ENCODE results near the gene COMTD1. TPM values are rescaled to one million over a fixed set of nuclear protein-coding genes. Genes with fewer than 3 reads are reported as not detected.

Gene COMTD1
- total RNA-seq, 6 experiments from 2014 or later, result 14.3 to 88.7 (median 22.1) TPM

DNA sequence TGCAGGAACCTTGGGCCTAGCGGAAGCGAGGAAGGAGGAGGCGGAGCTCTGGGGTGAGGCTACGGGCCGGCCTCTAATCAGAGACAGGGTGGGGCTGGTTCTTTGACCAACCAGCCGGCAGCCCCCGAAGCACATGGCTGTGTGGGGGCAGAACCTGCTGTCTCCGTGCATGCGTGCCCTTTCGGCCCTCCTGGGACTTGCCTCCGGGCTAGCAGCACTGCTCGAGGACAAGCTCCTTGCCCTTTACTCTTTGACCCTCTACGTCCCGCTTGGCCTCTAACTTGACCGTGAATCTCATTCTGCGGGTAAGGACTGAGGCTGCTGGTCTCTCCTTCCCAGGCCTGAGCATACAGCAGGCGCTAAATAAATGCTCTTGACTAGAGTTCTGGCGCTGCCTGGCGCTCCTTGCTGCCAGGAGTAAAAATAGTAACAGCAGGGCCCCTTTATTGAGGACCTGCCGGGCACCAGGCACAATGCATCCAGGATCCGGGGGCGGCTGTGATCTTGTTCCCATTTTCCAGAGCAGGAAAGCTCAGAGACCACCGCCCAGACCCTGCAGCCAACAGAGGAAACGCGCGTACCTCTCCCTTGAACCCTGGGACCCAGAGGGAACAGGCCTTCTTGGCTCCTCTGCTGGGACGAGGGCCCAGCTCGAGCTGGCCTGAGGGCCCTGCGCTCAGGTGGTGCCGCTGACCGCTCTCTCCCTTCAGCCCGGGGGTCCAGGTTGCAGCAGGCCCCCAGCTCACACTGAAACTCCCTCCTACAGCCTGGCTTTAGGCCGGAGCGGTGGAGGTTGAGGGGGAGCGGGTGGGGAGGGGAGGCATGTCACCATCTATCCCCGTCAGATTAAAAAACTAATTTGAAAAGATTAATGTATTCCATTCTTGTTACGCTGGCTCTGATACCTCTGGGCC, 2.7 kb upstream of the COMTD1 start:
- intact Hi-C loops (cut with DNase I), result loop anchor here (10.0 kb wide), 2 partner anchors 54 to 134 kb away; a partner anchor contains a TSS
- H3K4me3 ChIP-seq, result no peak overlapping the region
- DNase-seq, result no peak

DNA sequence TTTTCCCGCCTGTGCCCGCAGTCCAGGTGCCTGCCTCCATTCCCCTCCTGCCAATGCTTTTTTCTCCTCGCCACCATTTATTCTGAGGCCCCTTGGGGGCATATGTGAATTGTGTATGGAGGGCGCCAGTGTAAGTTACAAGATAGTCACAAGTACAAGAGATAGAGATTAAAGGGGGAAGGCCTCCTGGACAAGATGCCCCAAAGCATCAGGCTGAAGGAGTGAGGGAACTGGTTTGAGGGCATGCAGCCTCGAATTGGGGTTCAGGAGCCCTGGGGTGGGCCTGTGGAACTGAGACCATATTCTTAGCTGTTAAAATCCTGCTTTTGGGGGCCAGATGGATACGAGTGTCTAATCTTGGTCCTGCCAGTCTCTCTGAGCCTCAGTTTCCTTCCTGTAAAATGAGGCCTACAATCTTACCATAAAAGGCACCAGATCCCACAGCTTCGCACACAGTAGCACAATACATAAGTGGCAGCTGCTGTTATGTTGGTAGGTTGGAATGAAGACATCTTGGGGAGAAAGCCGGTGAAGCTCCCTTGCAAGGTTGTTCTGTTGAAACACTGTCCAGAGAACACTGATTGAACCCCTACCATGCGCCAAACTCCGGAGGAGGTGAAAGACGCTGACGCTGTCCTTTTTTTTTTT, 545 bp upstream of the COMTD1 start:
- intact Hi-C loops (cut with DNase I), result loop anchor here (10.0 kb wide), 2 partner anchors 52 to 132 kb away; a partner anchor contains a TSS

More for the DNA sequence above, 2.7 kb upstream of the COMTD1 start:
- no peaks in the 10 kb centered on the region for H3K9me3 ChIP-seq
- no peaks in the 10 kb centered on the region for H3K36me3 ChIP-seq
- TF ChIP-seq, protein P1, sequence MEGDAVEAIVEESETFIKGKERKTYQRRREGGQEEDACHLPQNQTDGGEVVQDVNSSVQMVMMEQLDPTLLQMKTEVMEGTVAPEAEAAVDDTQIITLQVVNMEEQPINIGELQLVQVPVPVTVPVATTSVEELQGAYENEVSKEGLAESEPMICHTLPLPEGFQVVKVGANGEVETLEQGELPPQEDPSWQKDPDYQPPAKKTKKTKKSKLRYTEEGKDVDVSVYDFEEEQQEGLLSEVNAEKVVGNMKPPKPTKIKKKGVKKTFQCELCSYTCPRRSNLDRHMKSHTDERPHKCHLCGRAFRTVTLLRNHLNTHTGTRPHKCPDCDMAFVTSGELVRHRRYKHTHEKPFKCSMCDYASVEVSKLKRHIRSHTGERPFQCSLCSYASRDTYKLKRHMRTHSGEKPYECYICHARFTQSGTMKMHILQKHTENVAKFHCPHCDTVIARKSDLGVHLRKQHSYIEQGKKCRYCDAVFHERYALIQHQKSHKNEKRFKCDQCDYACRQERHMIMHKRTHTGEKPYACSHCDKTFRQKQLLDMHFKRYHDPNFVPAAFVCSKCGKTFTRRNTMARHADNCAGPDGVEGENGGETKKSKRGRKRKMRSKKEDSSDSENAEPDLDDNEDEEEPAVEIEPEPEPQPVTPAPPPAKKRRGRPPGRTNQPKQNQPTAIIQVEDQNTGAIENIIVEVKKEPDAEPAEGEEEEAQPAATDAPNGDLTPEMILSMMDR (IDR thresholded peaks at IDR 0.05), result no peak
- no peak for TF ChIP-seq POLR2A (IDR thresholded peaks at IDR 0.05)
- 90% methylated on average over 7 of the region's 37 CpGs for WGBS (ENCODE audit: insufficient coverage, low coverage, low lambda C conversion rate, missing lambda C conversion rate)
- no peak overlapping the region for H3K27ac ChIP-seq
- H3K4me1 ChIP-seq, result peaks cover 0 to 18% (median 5%) of the 10 kb centered on the region in 4 donors
- ATAC-seq, result no peak
- no peaks in the 10 kb centered on the region for H3K27me3 ChIP-seq

DNA sequence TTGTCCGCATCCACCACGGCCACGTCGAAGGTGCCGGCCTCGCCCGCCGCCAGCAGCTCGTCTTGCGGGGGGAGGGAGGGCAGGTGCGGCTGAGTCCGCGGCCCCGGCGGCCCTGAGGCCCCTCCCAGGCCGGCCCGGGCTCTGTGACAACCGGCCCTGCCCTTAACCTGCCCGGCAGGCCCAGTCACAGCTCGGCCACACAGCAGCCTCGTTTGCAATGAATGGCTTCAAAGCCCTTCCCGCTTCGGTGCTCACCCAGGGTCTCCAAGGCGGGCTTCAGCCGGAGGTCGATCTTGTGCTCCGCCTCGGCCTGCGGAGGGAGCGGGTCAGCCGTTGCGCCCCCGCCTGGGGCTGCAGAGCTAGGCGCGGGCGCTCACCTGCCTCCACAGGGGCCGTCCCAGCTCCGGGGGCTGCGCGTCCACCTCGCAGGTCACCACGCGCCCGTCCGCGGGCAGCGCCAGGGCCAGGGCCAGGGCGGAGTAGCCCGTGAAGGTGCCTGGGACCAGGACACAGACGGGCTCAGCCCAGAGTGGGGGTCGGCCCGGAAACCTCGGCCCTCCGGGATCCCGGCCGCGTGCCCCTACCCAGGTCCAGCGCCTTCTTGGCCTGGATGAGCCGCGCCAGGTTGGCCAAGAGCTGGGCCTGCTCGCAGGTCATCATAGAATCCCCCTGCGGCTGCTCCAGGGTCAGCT, 928 bp downstream of the COMTD1 start:
- Histone ChIP-seq H3K9me3 (no peaks in the 10 kb centered on the region), H3K27ac (peak overlapping the region; percentile 53 to 63 (median 63)), H3K4me1 (peaks cover 0 to 18% (median 5%) of the 10 kb centered on the region in 4 donors), H3K36me3 (peaks cover 2 to 20% (median 9%) of the 10 kb centered on the region in 4 donors), H3K4me3 (peak overlapping the region; percentile 63 to 88 (median 84)), H3K27me3 (no peaks in the 10 kb centered on the region)
- DNase-seq, result peak in 1 of 3 donors; percentile 77
- TF ChIP-seq, protein P1 (IDR thresholded peaks at IDR 0.05), result no peak
- TF ChIP-seq POLR2A (IDR thresholded peaks at IDR 0.05), result peak; percentile 1
- intact Hi-C loops (cut with DNase I), result loop anchor here (5.0 to 10.0 kb wide), 3 partner anchors 50 to 130 kb away; partner anchors contain the start of gene SAMD8 (in 1 of the 2)
- ATAC-seq, result peak; percentile 0 to 27 (median 11)
- WGBS (ENCODE audit: insufficient coverage, low coverage, low lambda C conversion rate, missing lambda C conversion rate), result 0% methylated on average over 1 of the region's 62 CpGs

More for the DNA sequence above, 545 bp upstream of the COMTD1 start:
- H3K36me3 ChIP-seq, result peaks cover 0 to 12% (median 7%) of the 10 kb centered on the region in 4 donors
- DNase-seq, result no peak
- H3K27me3 ChIP-seq, result no peaks in the 10 kb centered on the region
- TF ChIP-seq, protein P1 (IDR thresholded peaks at IDR 0.05), result no peak
- no peak for TF ChIP-seq POLR2A (IDR thresholded peaks at IDR 0.05)
- 33% methylated on average over 12 of the region's 12 CpGs for WGBS (ENCODE audit: insufficient coverage, low coverage, low lambda C conversion rate, missing lambda C conversion rate)
- H3K9me3 ChIP-seq, result no peaks in the 10 kb centered on the region
- ATAC-seq, result no peak
- H3K4me1 ChIP-seq, result peaks cover 0 to 18% (median 5%) of the 10 kb centered on the region in 4 donors
- no peak overlapping the region for H3K27ac ChIP-seq
- H3K4me3 ChIP-seq, result no peak overlapping the region

All from right lobe of liver (tissue), 6 donors.